CMK (cell line): Measurements from ENCODE around the gene FA2H.
"Not testable (repeated sequence)": the region's sequence is repeated elsewhere in the genome, so short reads cannot be mapped to it uniquely, and the experiment has no call there.

Experiments used
- DNase-seq: peaks from one replicate; pipeline ENCODE4 v3.0.0-alpha.2; 2010; ENCODE audit warnings: low read depth

Gene FA2H

GRCh38 chr16:74774223-74775139 is at the start of gene FA2H:
TSS of gene FA2H (minus strand) at chr16:74774820. CDS start at chr16:74774755, 65 bp downstream.
- DNase-seq: no peak

- DNase-seq: no peak
Observed at GRCh38 chr16:74817851-74818250, 43.2 kb upstream of the FA2H start.

GRCh38 chr16:74813109-74813641 is 38.6 kb upstream of the FA2H start:
- peak; percentile 30 for DNase-seq

- no peak for DNase-seq
Observed at GRCh38 chr16:74811911-74812310, 37.3 kb upstream of the FA2H start.

GRCh38 chr16:74811216-74811615 is 36.6 kb upstream of the FA2H start:
- not testable (repeated sequence) for DNase-seq

GRCh38 chr16:74807052-74807646 is 32.5 kb upstream of the FA2H start:
- no peak for DNase-seq

- DNase-seq: no peak
Observed at GRCh38 chr16:74800216-74800871, 25.7 kb upstream of the FA2H start.

GRCh38 chr16:74797414-74797813 is 22.8 kb upstream of the FA2H start:
- DNase-seq: no peak

- DNase-seq: no peak
Observed at GRCh38 chr16:74795104-74795503, 20.5 kb upstream of the FA2H start.

GRCh38 chr16:74794668-74795067 is 20.0 kb upstream of the FA2H start:
- DNase-seq: no peak

GRCh38 chr16:74793571-74793970 is 19.0 kb upstream of the FA2H start:
- no peak for DNase-seq

GRCh38 chr16:74792225-74792624 is 17.6 kb upstream of the FA2H start:
- DNase-seq: no peak

- DNase-seq: not testable (repeated sequence)
Observed at GRCh38 chr16:74791749-74792148, 17.1 kb upstream of the FA2H start.

- DNase-seq: no peak
Observed at GRCh38 chr16:74788108-74788507, 13.5 kb upstream of the FA2H start.

- DNase-seq: no peak
Observed at GRCh38 chr16:74785031-74785430, 10.4 kb upstream of the FA2H start.

- no peak for DNase-seq
Observed at GRCh38 chr16:74778646-74779045, 4.0 kb upstream of the FA2H start.

GRCh38 chr16:74776926-74777325 is 2.3 kb upstream of the FA2H start:
- no peak for DNase-seq

GRCh38 chr16:74775255-74775654 is 635 bp upstream of the FA2H start:
- DNase-seq: no peak

GRCh38 chr16:74773446-74774222 is 986 bp downstream of the FA2H start:
- no peak for DNase-seq

- DNase-seq: no peak
Observed at GRCh38 chr16:74771656-74772315, 2.8 kb downstream of the FA2H start.

GRCh38 chr16:74770831-74771526 is 3.6 kb downstream of the FA2H start:
- no peak for DNase-seq
